Central memory CD8-positive, alpha-beta T cell (primary cell): ENCODE results near the gene PCSK4.
"Not testable (repeated sequence)": the region's sequence is repeated elsewhere in the genome, so short reads cannot be mapped to it uniquely, and the experiment has no call there.

Experiments
- ATAC-seq: fragments of 150-1000 bp; cut with Tn5 transposase; replicated peaks from 2 replicates; pipeline ENCODE4 v1.10.0; 2022; ENCODE audit warnings: mild to moderate bottlenecking, moderate FRiP score, moderate number of reproducible peaks; ENCODE audit not compliant: poor library complexity, severe bottlenecking; ENCODE audit errors: extremely low read depth
- DNase-seq, 2 donors: peaks; one replicate each; pipeline ENCODE4 v3.0.0; 2021; ENCODE audit warnings: low spot score in 2 of 2
- H3K27ac Mint-ChIP-seq: one replicate; pipeline ENCODE4 v1.8.0; 2022; ENCODE audit warnings: low read depth, mild to moderate bottlenecking, moderate library complexity, mixed read lengths
- H3K27me3 Mint-ChIP-seq: one replicate; pipeline ENCODE4 v1.8.0; 2022; ENCODE audit warnings: mixed read lengths
- H3K36me3 Mint-ChIP-seq: one replicate; pipeline ENCODE4 v1.8.0; 2022; ENCODE audit warnings: mild to moderate bottlenecking, moderate library complexity, mixed read lengths; ENCODE audit not compliant: insufficient read depth
- H3K4me1 Mint-ChIP-seq: one replicate; pipeline ENCODE4 v1.8.0; 2022; ENCODE audit warnings: mixed read lengths
- H3K4me3 Mint-ChIP-seq: one replicate; pipeline ENCODE4 v1.8.0; 2022; ENCODE audit warnings: mild to moderate bottlenecking, moderate library complexity, mixed read lengths
- H3K9me3 Mint-ChIP-seq: one replicate; pipeline ENCODE4 v1.8.0; 2022; ENCODE audit warnings: mixed read lengths

The PCSK4 gene

DNA sequence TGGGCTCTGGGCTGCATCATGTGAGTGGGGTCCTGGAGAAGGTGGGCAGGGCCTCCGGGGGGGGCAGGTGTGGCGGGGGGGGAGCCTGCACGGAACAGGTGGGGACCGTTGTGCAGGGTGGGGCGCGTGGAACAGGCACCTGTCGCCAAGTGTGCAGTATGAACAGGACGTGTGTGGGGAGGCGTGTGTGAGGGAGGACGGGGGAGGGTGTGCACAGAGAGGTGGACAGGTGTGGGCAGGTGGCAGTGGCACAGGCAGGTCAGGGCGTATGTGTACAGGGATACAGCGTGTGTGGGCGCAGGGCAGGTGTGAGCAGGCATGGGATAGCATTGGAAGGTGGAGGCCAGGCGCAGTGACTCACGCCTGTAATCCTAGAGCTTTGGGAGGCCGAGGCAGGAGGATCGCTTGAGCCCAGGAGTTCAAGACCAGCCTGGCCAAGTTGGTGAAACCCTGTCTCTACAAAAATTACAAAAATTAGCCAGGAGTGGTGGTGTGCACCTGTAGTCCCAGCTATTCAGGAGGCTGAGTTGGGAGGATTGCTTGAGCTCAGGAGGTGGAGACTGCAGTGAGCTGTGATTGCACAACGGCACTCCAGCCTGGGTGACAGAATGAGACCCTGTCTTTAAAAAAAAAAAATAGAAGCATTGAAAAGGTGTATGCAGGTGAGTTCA lies 37.0 kb upstream of the PCSK4 start:
- Mint-ChIP-seq H3K4me3 (no peak overlapping the region), H3K9me3 (no peaks in the 10 kb centered on the region), H3K36me3 (peaks cover 3% of the 10 kb centered on the region), H3K27me3 (peaks cover 78% of the 10 kb centered on the region), H3K27ac (no peak overlapping the region), H3K4me1 (peaks cover 7% of the 10 kb centered on the region)
- DNase-seq (no peak), ATAC-seq (no peak)

DNA sequence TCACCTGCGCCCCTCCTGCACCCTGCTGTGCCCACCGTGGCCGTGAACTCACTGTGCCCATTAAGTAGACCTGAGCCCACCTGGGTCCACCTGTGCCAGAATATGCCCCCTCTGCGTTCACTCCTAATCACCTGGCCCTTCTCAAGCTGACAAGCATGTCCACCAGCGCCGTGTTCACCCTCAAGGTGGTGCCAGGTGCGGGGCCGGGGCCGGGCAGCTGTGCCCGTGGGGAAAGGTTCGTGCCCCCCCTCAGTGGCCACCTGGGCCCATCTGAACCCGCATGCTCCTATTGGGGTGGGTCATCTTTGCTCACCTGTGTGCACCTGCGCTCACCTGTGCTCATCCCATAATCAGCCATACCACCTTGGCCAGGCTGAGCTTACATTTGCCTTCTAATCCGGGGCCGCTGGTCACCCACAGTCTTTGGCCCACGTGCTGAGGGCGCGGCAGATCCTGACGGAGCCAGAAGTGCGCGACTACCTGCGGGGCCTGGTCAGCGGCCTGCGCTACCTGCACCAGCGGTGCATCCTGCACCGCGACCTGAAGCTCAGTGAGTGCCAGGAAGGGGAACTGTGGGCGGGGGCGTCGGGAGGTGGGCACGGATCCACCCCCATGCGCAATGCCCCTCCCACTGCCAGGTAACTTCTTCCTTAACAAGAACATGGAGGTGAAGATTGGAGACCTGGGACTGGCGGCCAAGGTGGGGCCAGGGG lies 36.1 kb upstream of the PCSK4 start:
- no peak overlapping the region for H3K27ac Mint-ChIP-seq
- H3K36me3 Mint-ChIP-seq = peaks cover 3% of the 10 kb centered on the region
- H3K4me1 Mint-ChIP-seq = peaks cover 7% of the 10 kb centered on the region
- no peak overlapping the region for H3K4me3 Mint-ChIP-seq
- ATAC-seq (no peak), DNase-seq (no peak)
- H3K9me3 Mint-ChIP-seq = no peaks in the 10 kb centered on the region
- peaks cover 71% of the 10 kb centered on the region for H3K27me3 Mint-ChIP-seq

DNA sequence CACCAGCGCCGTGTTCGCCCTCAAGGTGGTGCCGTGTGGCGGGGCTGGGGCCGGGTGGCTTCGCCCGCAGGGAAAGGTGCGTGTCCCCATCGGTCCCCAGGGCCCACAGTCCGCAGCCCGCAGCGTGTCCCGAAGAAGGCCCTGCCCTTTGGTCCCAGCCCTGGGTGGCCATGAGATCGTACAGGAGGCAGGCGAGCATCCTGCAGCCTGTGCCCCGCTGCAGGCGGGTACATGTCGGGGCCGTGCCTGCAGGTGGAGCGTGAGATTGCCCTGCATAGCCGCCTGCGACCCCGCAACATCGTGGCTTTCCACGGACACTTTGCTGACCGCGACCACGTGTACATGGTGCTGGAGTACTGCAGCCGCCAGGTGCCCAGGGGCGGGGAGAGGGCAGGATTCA lies 35.2 kb upstream of the PCSK4 start:
- Mint-ChIP-seq H3K27me3 (peaks cover 66% of the 10 kb centered on the region), H3K4me3 (no peak overlapping the region)
- no peak for DNase-seq

DNA sequence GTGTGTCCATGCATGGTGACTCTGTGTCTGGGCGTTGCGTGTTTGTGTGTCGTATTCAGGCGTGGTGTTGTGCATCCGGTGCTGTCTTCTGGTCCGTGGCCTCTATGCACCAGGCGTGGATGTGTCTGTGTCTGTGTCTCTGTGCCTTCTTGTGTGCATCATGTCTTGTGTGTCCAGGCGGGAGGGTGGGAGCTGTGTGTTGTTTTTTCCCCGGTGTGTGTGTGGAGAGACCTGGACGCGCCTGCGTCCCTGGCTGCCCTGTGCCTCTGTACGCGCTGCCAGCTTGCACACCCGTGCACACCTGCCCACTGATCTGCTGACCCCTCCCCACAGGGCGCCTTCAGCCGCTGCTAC lies 34.8 kb upstream of the PCSK4 start:
- peaks cover 2% of the 10 kb centered on the region for H3K36me3 Mint-ChIP-seq
- peaks cover 62% of the 10 kb centered on the region for H3K27me3 Mint-ChIP-seq
- peaks cover 7% of the 10 kb centered on the region for H3K4me1 Mint-ChIP-seq
- ATAC-seq = no peak
- no peak for DNase-seq
- no peaks in the 10 kb centered on the region for H3K9me3 Mint-ChIP-seq
- no peak overlapping the region for H3K27ac Mint-ChIP-seq
- no peak overlapping the region for H3K4me3 Mint-ChIP-seq

More for the DNA sequence above, 35.2 kb upstream of the PCSK4 start:
- no peak for ATAC-seq
- H3K27ac Mint-ChIP-seq = no peak overlapping the region
- H3K4me1 Mint-ChIP-seq = peaks cover 7% of the 10 kb centered on the region
- no peaks in the 10 kb centered on the region for H3K9me3 Mint-ChIP-seq
- H3K36me3 Mint-ChIP-seq = peaks cover 2% of the 10 kb centered on the region

DNA sequence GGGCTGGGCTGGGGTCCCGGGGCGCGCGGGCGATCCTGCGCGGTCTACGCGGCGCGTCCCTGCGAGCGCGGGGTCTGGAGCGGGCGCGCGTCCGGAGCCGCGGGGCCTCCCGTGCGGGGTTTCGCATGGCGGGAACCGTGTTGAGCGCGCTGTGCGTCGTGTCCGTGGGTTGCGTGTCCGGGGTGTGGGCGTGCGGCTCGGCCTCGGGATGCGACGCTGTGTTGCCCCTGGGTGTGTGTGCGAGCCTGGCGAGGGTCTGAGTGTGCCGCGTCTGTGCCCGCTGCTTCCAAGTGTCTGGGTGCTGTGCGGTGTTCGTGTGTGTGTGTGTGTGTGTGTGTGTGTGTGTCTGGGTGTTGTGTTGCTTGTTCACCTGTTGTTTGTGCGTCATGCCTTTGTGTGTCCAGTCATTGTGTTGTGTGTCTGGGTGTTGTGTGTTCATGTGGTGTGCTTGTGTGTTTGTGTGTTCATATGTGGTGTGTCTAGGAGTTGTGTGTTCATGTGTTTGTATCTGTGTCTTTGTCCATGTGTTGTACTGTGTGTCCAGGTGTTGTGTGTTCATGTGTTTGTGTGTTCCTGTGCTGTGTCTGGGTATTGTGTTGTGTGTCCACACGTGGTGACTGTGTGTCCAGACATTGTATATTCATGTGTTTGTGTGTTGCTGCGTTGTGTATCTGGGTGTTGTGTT lies 34.3 kb upstream of the PCSK4 start:
- DNase-seq (no peak), ATAC-seq (no peak)
- Mint-ChIP-seq H3K4me1 (peaks cover 7% of the 10 kb centered on the region), H3K9me3 (no peaks in the 10 kb centered on the region), H3K27ac (no peak overlapping the region), H3K36me3 (peaks cover 2% of the 10 kb centered on the region), H3K27me3 (peaks cover 57% of the 10 kb centered on the region), H3K4me3 (no peak overlapping the region)

DNA sequence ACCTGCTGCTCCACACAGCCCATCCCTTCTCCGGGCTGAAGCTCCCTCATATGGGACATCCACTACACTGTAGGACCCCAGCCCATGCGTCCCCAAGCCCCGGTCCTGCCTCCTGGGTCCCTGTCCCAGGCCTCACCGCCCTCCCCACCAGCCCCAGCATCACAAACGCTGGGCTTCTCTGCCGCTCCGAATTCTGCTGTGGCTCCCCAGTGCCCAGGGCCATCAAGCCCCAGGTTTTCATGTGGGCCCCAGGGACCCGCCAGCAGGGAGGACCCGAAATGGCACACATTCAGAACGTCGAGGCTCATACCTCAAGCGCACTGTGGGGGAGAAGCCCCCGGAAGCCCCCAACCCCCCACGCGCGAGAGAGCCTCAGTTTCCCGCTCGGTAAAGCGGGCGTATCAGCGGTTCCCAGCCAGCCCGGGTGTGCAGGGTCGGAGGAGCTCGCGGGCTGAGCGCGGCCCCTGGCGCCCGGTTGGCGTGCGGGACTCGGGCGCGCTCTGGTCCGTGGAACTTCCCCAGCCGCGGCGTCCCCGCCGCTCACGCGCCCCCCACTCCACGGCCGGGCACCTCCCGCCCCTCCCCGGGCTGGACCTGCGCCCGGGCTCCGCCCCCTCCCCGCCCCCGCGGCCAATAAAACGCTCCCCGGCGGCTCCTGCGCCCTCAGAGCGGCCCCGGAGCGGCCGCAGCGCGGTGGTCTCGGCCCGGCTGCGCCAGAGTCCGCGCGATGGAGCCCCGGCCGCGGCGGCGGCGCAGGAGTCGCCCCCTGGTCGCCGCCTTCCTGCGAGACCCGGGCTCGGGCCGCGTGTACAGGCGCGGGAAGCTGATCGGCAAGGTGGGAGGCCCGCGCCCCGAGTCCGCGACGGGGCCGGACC lies 33.5 kb upstream of the PCSK4 start, which contains the start of gene PLK5:
TSS of gene PLK5 (plus strand) at position 666 of the 875 bp plus-strand sequence. CDS start 2,920 bp downstream, outside the sequence.
- ATAC-seq (no peak), DNase-seq (no peak)
- Mint-ChIP-seq H3K36me3 (peaks cover 2% of the 10 kb centered on the region), H3K4me3 (no peak within 1 kb of the TSS), H3K9me3 (no peaks in the 10 kb centered on the region), H3K27me3 (peaks cover 57% of the 10 kb centered on the region), H3K27ac (no peak within 1 kb of the TSS), H3K4me1 (peaks cover 7% of the 10 kb centered on the region)

DNA sequence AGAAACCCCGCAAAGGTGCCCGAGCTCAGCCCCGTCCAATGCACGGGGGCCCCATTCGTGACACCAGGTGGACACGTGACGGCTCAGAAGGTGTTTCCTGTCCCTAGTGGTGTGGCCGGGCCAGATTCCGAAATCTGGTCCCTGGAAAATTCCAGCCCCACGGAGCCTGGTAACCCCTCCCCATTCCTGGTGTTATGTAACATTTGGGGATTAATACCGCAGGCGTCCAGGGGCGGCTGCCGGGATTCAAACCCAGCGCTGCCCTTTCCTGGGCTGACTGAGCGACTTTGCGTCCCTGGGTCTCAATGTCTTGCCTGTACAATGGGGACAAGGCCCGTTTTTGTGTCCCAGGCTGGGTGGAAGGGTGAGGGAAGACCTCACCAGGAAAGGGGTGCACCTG lies 32.7 kb upstream of the PCSK4 start:
- Mint-ChIP-seq H3K27ac (no peak overlapping the region), H3K36me3 (peaks cover 2% of the 10 kb centered on the region), H3K4me3 (no peak overlapping the region), H3K9me3 (no peaks in the 10 kb centered on the region), H3K4me1 (peaks cover 7% of the 10 kb centered on the region), H3K27me3 (peaks cover 56% of the 10 kb centered on the region)
- DNase-seq (no peak), ATAC-seq (no peak)

DNA sequence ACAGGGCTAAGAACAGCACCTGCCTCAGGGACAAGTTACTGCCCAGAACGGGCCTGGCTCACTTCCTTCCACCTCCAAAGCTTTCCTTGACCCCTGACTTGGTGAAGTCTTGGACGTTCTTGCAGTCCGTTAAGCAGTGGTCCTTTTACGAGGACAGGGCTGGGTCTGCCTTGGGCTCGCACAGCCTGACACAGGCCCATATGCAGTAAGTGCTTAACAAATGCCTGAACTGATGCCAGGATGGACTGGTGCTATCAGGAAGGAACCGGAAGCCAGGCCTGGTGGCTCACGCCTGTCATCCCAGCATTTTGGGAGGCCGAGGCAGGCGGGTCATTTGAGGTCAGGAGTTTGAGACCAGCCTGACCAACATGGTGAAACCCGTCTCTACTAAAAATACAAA lies 31.9 kb upstream of the PCSK4 start:
- Mint-ChIP-seq H3K36me3 (peaks cover 2% of the 10 kb centered on the region), H3K27ac (no peak overlapping the region), H3K4me1 (peaks cover 7% of the 10 kb centered on the region), H3K9me3 (no peaks in the 10 kb centered on the region), H3K27me3 (peaks cover 49% of the 10 kb centered on the region), H3K4me3 (no peak overlapping the region)
- DNase-seq = no peak
- no peak for ATAC-seq

DNA sequence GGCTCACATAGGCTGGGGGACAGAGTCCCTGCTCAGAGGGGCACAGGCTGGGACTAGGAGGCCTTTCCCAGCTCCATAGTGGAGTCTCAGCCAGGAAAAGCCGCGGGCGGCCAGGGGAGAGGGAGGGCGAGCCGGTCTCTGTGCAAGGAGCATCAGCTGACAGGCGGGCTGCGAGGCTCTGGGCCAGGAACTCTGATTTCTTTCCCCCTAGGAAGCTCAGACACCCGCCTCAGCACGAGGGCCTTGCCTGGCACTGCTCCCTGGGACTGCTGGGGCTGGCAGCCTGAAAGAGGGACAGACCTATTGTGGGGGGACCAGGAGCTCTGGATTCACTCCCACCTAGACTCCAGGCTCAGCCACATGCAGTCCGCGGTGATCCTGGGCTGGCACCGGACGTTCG lies 31.5 kb upstream of the PCSK4 start:
- Mint-ChIP-seq H3K4me3 (no peak overlapping the region), H3K4me1 (peaks cover 7% of the 10 kb centered on the region), H3K9me3 (no peaks in the 10 kb centered on the region), H3K27ac (no peak overlapping the region), H3K36me3 (peaks cover 2% of the 10 kb centered on the region), H3K27me3 (peaks cover 45% of the 10 kb centered on the region)
- DNase-seq (no peak), ATAC-seq (no peak)

DNA sequence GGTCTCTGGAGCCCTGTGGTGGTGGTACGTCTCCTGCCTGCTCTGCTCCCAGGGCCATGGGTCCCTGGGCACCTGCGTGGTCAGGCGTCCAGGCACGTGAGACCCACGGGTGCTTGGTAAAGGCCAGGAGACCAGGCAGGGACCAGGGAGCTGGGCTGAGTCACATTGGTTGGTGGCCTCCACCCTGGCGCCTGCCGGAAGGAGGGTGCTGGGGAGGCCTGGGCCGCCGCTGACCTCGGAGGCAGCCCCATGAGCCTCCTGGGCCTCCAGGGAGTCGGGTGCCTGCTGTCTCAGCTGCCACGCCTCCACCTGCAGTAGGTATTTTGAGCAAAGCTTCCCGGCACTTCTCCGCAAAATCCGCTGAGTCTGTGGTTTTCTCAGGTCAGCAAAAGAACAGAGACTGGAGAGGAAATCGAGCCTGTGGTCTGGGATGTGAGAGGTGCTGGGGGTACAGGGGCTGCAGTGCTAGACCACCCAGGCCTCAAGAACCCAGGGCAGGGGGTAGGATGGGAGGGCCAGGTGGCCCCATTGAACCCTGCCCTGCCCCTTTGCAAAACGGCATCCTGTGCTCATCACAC lies 30.1 kb upstream of the PCSK4 start:
- peaks cover 41% of the 10 kb centered on the region for H3K27me3 Mint-ChIP-seq
- no peak overlapping the region for H3K27ac Mint-ChIP-seq
- no peak for ATAC-seq
- H3K36me3 Mint-ChIP-seq = peaks cover 2% of the 10 kb centered on the region
- peaks cover 7% of the 10 kb centered on the region for H3K4me1 Mint-ChIP-seq
- no peaks in the 10 kb centered on the region for H3K9me3 Mint-ChIP-seq
- DNase-seq = no peak
- H3K4me3 Mint-ChIP-seq = no peak overlapping the region

DNA sequence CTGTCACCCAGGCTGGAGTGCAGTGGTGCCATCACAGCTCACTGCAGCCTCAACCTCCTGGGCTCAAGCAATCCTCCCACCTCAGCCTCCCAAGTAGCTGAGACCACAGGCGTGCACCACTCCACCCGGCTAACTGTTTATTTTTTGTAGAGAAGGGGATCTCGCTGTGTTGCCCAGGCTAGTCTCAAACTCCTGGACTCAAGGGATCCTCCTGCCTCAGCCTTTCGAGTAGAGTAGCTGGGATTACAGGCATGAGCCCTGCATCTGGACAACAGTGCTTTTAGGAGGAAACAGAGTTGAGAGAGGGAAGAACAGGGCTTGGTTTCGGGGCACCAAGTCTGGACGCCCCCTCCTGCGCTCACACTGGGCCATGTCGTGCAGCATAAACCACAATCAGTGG lies 29.7 kb upstream of the PCSK4 start:
- H3K4me3 Mint-ChIP-seq, H3K4me1 Mint-ChIP-seq, DNase-seq, H3K27ac Mint-ChIP-seq, H3K36me3 Mint-ChIP-seq, H3K9me3 Mint-ChIP-seq, ATAC-seq: not testable (repeated sequence)
- peaks cover 36% of the 10 kb centered on the region for H3K27me3 Mint-ChIP-seq

DNA sequence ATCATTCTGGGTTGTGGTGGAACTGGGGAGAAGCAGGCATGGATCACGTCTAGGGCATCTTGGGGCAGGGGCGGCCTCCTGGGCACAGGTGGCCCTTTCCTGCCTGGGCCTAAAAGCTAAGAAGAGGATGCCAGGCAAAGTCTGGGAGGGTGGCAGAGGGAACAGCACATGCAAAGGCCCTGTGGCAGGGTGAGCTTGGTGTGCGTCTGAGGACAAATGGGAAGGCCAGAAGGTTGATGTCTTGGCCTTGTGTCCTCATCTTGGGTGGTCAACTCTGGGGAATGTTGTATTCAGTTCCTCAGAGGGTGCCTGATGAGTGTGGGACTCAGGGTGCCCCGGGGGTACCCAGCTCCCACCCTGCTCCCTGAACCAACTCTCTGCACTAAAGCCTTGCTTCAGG lies 28.3 kb upstream of the PCSK4 start:
- ATAC-seq (no peak), DNase-seq (no peak)
- Mint-ChIP-seq H3K4me1 (no peaks in the 10 kb centered on the region), H3K27me3 (peaks cover 25% of the 10 kb centered on the region), H3K4me3 (no peak overlapping the region), H3K9me3 (no peaks in the 10 kb centered on the region), H3K36me3 (peaks cover 1% of the 10 kb centered on the region), H3K27ac (no peak overlapping the region)
